GM12878 (cell line): ENCODE measurements around the gene ABCA13. TPM values are rescaled to one million over a fixed set of nuclear protein-coding genes. Genes with fewer than 3 reads are reported as not detected.

Experiments
- ATAC-seq: fragments of 200-7000 bp; cut with Tn5 transposase; 3 replicates; pipeline ENCODE4 v1.9.1; 2020; ENCODE audit warnings: mild to moderate bottlenecking, moderate library complexity
- BruUV-seq: library from RNA; stranded (reverse); fragments of 400-500 nt; replicated peaks from 2 replicates; lab custom pipeline; 2021; lab: Mats Ljungman, UMichigan
- CTCF ChIA-PET: fragments of 300-600 bp; sonication (Branson Sonifier 250); formaldehyde crosslinking; extraction: SDS; loops from one replicate; lab custom pipeline; 2021; ENCODE audit warnings: inconsistent platforms; lab: Yijun Ruan, JAX
- POLR2A ChIA-PET: fragments of 350-600 bp; formaldehyde crosslinking; extraction: SDS; loops from one replicate; lab custom pipeline; 2021; ENCODE audit warnings: inconsistent platforms; lab: Charles Lee
- RAD21 ChIA-PET: fragments of 300-600 bp; sonication (Branson Sonifier 250); formaldehyde crosslinking; loops from one replicate; lab custom pipeline; 2023; ENCODE audit warnings: antibody characterized with exemption; ENCODE audit not compliant: unreplicated experiment; lab: Charles Lee
- SMC1A ChIA-PET: fragments of 300-600 bp; sonication (Branson Sonifier 250); formaldehyde crosslinking; loops from one replicate; lab custom pipeline; 2023; ENCODE audit not compliant: unreplicated experiment, uncharacterized antibody; lab: Charles Lee
- DNase-seq: peaks from one replicate; pipeline ENCODE4 v3.0.0-alpha.2; 2011; ENCODE audit warnings: low read depth, low spot score
- FAIRE-seq: peaks from 3 replicates; lab custom pipeline; 2011; peaks lifted over from hg19 to GRCh38; lab: Jason Lieb, UNC
- H2AFZ ChIP-seq: 2 replicates; pipeline ENCODE4 v1.6.0; 2011; ENCODE audit warnings: low read depth, low read length, control low read depth; ENCODE audit not compliant: control insufficient read depth
- H3K27ac ChIP-seq: 2 replicates; pipeline ENCODE4 v1.5.1; 2011; ENCODE audit warnings: control low read depth; ENCODE audit not compliant: control insufficient read depth, insufficient read depth
- H3K27me3 ChIP-seq, 2 experiments: replicated peaks in 1 of 2; 2 replicates each; pipeline versions ENCODE4 v1.6.0 to v1.6.1; 2011; ENCODE audit warnings: low read length in 1 of 2; ENCODE audit not compliant: control insufficient read depth in 2 of 2, insufficient read depth in 2 of 2
- H3K36me3 ChIP-seq, 2 experiments: 2 replicates each; pipeline ENCODE4 v1.5.1; 2011; ENCODE audit warnings: low read length in 1 of 2; ENCODE audit not compliant: control insufficient read depth in 2 of 2, insufficient read depth in 2 of 2
- H3K4me1 ChIP-seq: 2 replicates; pipeline ENCODE4 v1.6.1; 2011; ENCODE audit warnings: mild to moderate bottlenecking, low read length, moderate library complexity, mixed read lengths; ENCODE audit not compliant: control insufficient read depth, insufficient read depth
- H3K4me2 ChIP-seq: 2 replicates; pipeline ENCODE4 v1.6.0; 2011; ENCODE audit warnings: control low read depth; ENCODE audit not compliant: control insufficient read depth, insufficient read depth
- H3K4me3 ChIP-seq: fragments of 200-600 bp; sonication (generic); 2 replicates; pipeline ENCODE4 v1.5.1; 2016
- H3K79me2 ChIP-seq: 2 replicates; pipeline ENCODE4 v1.6.0; 2011; ENCODE audit warnings: low read length; ENCODE audit not compliant: control insufficient read depth, insufficient read depth
- H3K9ac ChIP-seq: 2 replicates; pipeline ENCODE4 v1.8.0; 2011; ENCODE audit warnings: low read length, control low read depth, mixed read lengths; ENCODE audit not compliant: control insufficient read depth, insufficient read depth
- H3K9me3 ChIP-seq: replicated peaks from 3 replicates; pipeline ENCODE4 v1.5.1; 2011; ENCODE audit warnings: mild to moderate bottlenecking, low read length; ENCODE audit not compliant: control insufficient read depth, insufficient read depth
- H4K20me1 ChIP-seq: 2 replicates; pipeline ENCODE4 v1.6.0; 2011; ENCODE audit not compliant: control insufficient read depth, insufficient read depth
- CUX1 ChIP-seq: IDR thresholded peaks from 2 replicates; pipeline ENCODE4 v1.6.1; 2012; ENCODE audit warnings: improper control_type of control experiment, low read depth, low read length; ENCODE audit not compliant: insufficient replicate concordance
- EZH2 ChIP-seq: IDR thresholded peaks from 2 replicates; pipeline ENCODE4 v1.6.1; 2012; ENCODE audit warnings: low read depth, mild to moderate bottlenecking, control low read depth, inconsistent platforms, low read length, borderline replicate concordance; ENCODE audit not compliant: control insufficient read depth
- MTA3 ChIP-seq: IDR thresholded peaks from 2 replicates; pipeline ENCODE4 v1.6.1; 2012; ENCODE audit warnings: low read length, inconsistent platforms, borderline replicate concordance
- NFYB ChIP-seq: IDR thresholded peaks from 2 replicates; pipeline ENCODE4 v1.6.1; 2011; ENCODE audit warnings: low read depth, mild to moderate bottlenecking, low read length, improper control_type of control experiment, moderate library complexity; ENCODE audit not compliant: insufficient read depth
- NR2C1 ChIP-seq: fragments of 450-650 bp; IDR thresholded peaks from 2 replicates; pipeline ENCODE4 v1.6.1; 2017; ENCODE audit warnings: antibody characterized with exemption, mild to moderate bottlenecking, moderate library complexity
- SMARCA5 ChIP-seq: fragments of 450-650 bp; IDR thresholded peaks from 2 replicates; pipeline ENCODE4 v1.6.1; 2017; ENCODE audit warnings: mild to moderate bottlenecking
- SRF ChIP-seq, 2 experiments: IDR thresholded peaks; 2 replicates each; pipeline ENCODE4 v1.6.1; 2011; ENCODE audit warnings: low read depth in 2 of 2, low read length in 2 of 2, mild to moderate bottlenecking in 1 of 2, moderate library complexity in 1 of 2
- YBX1 ChIP-seq: fragments of 450-650 bp; IDR thresholded peaks from 2 replicates; pipeline ENCODE4 v1.6.1; 2016; ENCODE audit warnings: antibody characterized with exemption
- WGBS: methylation state at CpG from one replicate; pipeline ENCODE4 v1.1.6; 2016; ENCODE audit warnings: low lambda C conversion rate; ENCODE audit not compliant: insufficient replicate concordance, insufficient coverage; ENCODE audit errors: missing lambda C conversion rate; 5-methylcytosine and 5-hydroxymethylcytosine counted together
- in situ Hi-C: fragments of 300-500 bp; cut with MboI; formaldehyde crosslinking; loops from 9 replicates; pipeline ENCODE4 v1.14.3; 2018; ENCODE audit warnings: mixed read lengths
- intact Hi-C: fragments of 100-400 bp; cut with micrococcal nuclease; formaldehyde crosslinking; loops from one replicate; pipeline ENCODE4 v1.14.2; 2022; ENCODE audit not compliant: unreplicated experiment
- polyA plus RNA-seq, 11 experiments: library from polyadenylated mRNA; depleted of rRNA in 4 of 11; unstranded in 6 of 11; stranded (reverse) in 5 of 11; fragments of >200 nt; fragmentation: Nextera tagmentation in 4 of 11; fragmentation: Illumina TruSeq in 1 of 11; extraction: Ambion mirVana in 4 of 11; extraction: Trizol in 1 of 11; gene quantifications; 1 replicate in 1 of 11; 2 replicates in 10 of 11; pipeline versions ENCODE4 v1.2.1 to v1.2.3, GENCODE V29; 2011 to 2016; ENCODE audit warnings: inconsistent platforms in 2 of 11, missing spikeins in 2 of 11, low read depth in 1 of 11
- total RNA-seq, 4 experiments: library from RNA; depleted of rRNA in 3 of 4; stranded (reverse); fragments of >200 nt in 3 of 4; fragmentation: Illumina TruSeq in 1 of 4; extraction: Trizol in 1 of 4; gene quantifications; 2 replicates each; pipeline versions ENCODE4 v1.2.1 to v1.2.3, GENCODE V29; 2013 to 2021

ABCA13 gene
- total and polyA plus RNA-seq, 10 of the 15 experiments (the other 5 are each of a cell fraction or from before 2014, with no cell fraction given), result under 0.01 to 0.98 (median 0.04) TPM; not detected in 2

- no peaks in the 10 kb centered on the region for H3K9me3 ChIP-seq
- FAIRE-seq (no peak), ATAC-seq (no peak), DNase-seq (no peak)
- ChIA-PET POLR2A (no interaction called here), RAD21 (no interaction called here), SMC1A (no interaction called here), CTCF (no interaction called here)
- no peak overlapping the region for H2AFZ ChIP-seq
- H4K20me1 ChIP-seq, result no peaks in the 10 kb centered on the region
- H3K27ac ChIP-seq, result no peak overlapping the region
- no peak overlapping the region for H3K4me2 ChIP-seq
- H3K9ac ChIP-seq, result no peak overlapping the region
- intact Hi-C loops, result no loop called here
- no peaks in the 10 kb centered on the region for H3K36me3 ChIP-seq
- H3K27me3 ChIP-seq, result no peaks in the 10 kb centered on the region
- 2% methylated on average over 4 of the region's 4 CpGs for WGBS
- no peaks in the 10 kb centered on the region for H3K79me2 ChIP-seq
- BruUV-seq, result no TSS peak
- TF ChIP-seq MTA3 (no peak), SMARCA5 (no peak), SRF (IDR thresholded peaks at IDR 0.05; ENCODE audit: low read depth in 2 of 2, low read length in 2 of 2) (no peak), NR2C1 (no peak), CUX1 (no peak), EZH2 (no peak), YBX1 (no peak), NFYB (no peak)
- no peaks in the 10 kb centered on the region for H3K4me1 ChIP-seq
- H3K4me3 ChIP-seq, result no peak overlapping the region
- in situ Hi-C loops, result no loop called here
Measured at GRCh38 chr7:48292949-48293348, 121.7 kb downstream of the ABCA13 start.
